HG02981 (cell line): ENCODE measurements around the gene INPP5B.
"Not testable (repeated sequence)": the region's sequence is repeated elsewhere in the genome, so short reads cannot be mapped to it uniquely, and the experiment has no call there.

Source experiments
- ATAC-seq: cut with Tn5 transposase; IDR thresholded peaks from one replicate; pipeline ENCODE4 v1.9.1; 2021; ENCODE audit warnings: mild to moderate bottlenecking, moderate library complexity; ENCODE audit not compliant: unreplicated experiment

Gene INPP5B

DNA sequence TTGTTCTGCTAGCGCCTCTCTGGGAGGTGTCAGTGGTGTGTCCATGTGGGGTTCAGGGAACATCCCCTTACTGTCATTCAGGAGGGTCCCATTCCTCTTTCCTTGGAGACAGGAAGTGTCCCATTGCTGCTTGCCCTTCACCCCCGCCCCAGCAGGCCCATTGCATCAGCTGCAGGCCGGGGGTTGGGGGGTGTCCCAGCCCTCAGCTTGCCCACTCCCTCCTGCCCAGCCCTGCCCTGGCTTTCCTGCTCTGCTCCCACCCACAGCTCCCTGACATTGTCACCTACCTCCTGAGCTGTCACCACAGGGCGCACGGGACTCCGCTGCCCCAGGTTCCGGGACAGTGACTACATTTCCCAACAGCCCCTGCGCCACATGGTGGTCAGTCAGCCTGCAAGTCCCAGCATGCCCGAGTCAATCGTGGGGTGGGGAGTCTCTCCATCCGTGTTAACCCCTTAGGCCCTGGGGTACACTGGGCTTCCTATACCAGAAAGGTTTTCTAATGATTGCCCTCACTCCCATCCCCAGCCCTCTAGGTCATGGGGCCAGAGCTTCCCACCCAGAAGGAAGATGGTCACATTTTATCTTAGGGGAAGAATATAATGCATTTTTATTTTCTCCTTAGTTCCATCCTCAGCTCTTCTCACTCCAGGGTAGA lies at the start of gene INPP5B:
Gene INPP5B (minus strand): TSS at position 351 of the 658 bp plus-strand sequence. CDS start 745 bp downstream, outside the sequence.
- peak; percentile 88 for ATAC-seq

DNA sequence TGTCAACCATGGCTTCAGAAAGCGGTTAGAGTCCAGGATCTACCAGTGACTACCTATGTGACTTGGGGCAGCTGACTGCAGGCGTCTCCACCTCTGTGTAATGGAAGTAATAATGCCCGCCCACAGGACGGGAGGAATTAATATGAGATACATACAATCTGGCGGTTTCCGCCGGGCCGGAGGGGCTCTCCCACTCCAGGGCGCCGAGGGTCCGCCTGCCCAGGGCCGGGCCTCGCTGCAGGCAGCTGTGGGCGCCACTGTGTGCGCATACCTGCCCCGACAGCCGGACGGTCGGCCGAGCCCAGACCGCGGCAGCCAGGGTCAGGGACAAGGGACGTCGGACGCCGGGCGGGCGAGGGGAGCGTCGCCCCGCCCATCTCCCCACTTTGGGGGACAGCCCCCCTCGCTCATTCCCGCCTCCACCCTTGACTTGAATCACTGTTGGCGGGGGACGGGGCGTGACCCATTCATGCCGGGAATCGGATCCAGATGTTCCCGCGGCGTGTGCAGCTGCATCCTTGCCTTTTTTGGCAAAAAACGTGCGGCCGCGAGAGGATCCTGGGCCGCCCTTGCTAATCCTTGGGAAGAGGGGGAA lies 49.0 kb upstream of the INPP5B start:
- no peak for ATAC-seq

DNA sequence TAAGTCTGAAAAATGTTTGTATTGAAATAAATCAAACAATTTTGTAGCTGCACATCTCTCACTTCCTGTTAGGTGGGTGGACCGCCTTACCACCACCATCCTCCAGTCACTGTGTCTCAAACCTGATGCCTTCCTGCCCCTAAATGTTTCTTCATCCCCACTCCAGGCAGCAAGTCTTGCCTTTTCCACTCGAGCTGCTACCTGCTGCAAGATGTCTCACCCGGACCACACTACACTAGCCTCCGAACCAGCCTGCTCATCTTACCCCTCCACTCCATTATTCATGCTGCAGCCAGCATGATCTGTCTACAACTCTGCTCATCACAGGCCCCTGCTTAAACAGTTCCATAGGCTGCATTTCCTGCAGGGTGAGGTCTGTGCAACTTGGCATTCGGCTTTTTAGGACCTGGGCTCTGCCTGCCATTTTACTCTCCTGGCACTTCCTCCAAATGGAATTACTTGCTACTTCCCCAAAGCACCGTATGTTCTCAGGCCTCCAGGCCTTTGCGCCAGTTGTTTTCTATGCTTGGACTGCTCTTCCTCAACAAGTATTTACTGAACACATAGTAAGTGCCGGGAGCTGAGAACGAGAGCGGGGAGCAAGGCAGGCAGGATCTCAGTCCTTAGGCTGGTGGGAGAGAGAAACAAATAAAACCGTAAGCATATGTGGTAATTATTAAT lies 48.2 kb upstream of the INPP5B start:
- no peak for ATAC-seq

DNA sequence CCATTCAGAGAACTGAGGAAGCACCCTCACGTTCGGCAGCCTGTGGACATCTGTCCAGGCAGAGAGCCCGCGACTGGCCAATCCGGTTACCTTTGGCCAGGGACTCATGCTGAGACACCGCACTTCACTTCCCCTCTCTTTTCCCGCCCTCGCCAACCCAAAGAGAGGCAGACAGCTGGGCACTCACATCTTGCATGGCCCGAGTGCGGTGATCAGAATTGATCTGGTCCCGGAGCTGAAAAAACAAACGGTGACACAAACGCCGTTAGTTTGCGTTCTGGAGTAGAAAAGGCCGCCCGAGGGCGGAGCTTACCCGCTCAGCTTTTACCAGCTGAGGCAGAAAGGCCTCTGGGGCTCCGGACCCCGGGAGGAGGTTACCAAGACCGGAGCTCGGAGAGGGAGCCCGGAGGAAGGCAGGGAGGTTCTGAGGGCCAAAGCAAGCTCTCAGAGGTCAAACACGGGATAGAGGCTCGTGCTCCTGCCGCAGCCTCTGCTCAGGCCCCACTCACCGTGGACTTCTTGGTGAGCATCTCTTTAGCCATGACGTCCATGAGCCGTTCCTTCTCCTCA lies 42.6 kb upstream of the INPP5B start:
- peak; percentile 22 for ATAC-seq

DNA sequence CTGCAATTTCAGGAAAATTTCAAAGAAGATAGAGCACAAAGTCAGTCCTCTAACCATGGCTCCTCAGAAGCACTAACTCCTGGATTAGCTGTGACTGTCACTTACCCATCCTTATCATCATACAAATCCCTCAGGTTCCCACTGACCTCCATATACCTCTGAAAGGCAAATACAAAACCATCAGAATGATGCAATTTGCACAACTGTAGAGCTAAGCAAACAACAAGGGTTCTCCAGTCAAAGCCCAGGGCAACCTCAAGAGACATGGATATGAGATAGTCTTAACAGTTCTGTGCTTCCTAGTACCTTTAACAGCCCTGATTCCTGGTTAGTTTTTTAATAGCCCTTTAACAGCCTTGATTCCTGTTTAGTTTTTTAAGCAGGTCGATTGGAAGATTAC lies 40.8 kb upstream of the INPP5B start:
- no peak for ATAC-seq

DNA sequence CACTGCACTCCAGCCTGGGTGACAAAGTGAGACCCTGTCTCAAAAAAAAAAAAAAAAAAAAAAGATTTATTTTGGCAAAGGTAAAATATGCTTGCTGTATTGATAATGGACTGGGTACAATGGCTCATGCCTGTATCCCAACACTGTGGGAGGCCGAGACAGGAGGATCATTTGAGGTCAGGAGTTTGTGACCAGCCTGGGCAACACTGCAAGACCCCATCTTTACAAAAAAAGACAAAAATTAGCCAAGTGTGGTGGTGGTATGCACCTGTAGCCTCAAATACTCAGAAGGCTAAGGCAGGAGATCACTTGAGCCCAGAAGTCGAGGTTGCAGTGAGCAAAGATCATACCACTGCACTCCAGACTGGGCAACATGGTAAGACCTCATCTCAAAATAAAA lies 36.7 kb upstream of the INPP5B start:
- no peak for ATAC-seq

DNA sequence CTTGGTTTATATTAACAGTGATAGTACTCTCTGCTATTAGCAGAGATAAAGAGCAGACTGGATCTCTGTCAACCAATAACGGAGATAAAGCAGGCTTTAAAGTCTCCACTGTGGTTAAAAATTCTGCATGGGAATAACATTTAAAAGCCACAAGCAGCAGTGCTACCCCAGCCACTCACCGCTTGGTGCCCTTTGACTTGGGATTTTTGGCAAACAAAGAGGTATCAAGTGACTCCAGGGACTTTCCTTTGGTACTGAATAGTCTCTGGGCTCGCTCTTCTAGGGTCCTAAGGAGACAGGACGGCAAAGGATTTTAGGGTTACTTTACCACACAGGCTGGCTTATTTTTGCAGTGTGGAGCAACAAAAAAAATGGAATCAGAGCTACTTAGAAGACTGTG lies 31.7 kb upstream of the INPP5B start:
- ATAC-seq: no peak

DNA sequence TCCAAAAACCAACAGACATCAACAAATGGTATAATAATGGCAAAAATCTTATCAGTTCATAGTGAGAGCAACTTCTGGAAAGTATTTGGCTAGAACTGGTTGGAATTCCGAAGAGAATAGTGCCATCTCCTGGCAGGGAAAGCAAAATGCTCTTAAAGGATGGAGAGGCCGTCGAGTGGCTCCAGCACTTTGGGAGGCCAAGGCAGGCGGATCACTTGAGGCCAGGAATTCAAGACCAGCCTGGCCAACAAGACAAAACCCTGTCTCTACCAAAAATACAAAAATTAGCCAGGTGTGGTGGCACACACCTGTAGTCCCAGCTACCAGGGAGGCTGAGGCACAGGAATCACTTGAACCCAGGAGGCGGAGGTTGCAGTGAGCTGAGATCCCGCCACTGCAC lies 28.2 kb upstream of the INPP5B start:
- not testable (repeated sequence) for ATAC-seq

DNA sequence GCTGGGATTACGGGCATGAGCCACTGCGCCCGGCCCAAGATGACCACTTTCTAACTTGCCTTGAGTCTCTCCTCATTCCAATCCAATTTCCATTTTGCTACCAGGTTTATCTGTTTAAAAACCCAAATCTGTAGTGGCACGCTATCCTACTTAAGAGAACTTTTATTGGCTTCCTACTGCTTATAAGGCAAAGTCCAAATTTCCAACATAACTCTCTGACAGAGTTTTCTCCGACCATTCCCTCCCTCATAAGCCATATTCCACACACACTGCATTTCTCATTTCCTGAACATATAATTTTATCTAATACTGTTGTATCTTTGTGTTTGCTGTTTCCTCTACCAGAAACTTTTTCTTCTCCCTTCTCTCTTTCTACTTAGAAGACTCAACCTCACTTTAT lies 27.7 kb upstream of the INPP5B start:
- ATAC-seq: no peak

DNA sequence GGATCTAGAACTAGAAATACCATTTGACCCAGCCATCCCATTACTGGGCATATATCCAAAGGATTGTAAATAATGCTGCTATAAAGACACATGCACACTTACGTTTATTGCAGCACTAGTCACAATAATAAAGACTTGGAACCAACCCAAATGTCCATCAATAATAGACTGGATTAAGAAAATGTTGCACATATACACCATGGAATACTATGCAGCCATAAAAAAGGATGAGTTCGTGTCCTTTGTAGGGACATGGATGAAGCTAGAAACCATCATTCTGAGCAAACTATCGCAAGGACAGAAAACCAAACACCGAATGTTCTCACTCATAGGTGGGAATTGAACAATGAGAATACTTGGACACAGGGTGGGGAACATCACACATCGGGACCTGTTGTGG lies 26.8 kb upstream of the INPP5B start:
- not testable (repeated sequence) for ATAC-seq

DNA sequence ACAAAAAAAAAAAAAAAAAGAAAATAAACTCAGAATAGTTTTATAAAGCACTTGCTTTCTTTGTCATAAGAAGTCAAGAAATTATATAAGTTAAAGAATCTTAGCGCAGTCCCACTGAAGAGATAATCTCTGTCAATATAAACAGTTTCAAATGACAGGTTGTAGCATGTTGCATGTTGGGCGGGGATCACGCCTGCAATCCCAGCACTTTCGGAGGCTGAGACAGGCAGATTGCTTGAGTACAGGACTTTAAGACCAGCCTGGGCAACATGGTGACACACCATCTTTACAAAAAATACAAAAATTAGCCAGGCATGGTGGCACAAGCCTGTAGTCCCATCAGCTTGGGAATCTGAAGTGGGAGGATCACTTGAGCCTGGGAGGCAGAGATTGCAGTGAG lies 18.4 kb upstream of the INPP5B start:
- no peak for ATAC-seq

DNA sequence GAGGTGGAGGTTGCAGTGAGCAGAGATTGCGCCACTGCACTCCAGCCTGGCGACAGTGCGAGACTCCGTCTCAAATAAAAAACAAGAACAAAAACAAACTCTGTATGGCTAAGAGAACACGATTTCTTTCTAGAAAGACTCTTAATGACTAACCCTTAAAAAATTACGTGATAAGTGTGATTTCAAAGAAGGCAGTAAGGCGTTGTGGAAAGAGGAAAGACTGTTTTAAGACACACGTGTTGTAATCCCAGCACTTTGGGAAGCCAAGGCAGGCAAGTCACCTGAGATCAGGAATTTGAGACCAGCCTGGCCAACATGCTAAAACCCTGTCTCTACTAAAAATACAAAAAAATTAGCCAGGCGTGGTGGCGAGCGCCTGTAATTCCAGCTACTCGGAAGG lies 17.3 kb upstream of the INPP5B start:
- not testable (repeated sequence) for ATAC-seq

DNA sequence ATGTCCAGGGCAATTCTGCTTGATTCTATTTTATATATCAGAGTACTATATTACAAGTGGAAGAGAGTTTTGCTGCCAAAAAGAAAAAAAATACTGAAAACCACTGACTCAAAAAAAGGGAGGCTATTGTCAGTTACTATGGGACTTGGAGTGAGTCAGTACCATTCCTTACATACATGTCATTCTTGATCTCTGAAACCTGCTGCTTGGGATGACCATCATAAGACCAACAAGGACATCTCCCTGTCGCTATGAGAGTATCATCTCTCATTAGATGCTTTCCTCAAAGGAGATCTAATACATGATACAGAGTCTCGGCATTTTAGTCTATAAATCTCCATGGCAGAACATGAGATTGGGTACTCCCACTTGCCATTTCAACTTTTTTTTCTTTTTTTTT lies 11.8 kb upstream of the INPP5B start:
- no peak for ATAC-seq

DNA sequence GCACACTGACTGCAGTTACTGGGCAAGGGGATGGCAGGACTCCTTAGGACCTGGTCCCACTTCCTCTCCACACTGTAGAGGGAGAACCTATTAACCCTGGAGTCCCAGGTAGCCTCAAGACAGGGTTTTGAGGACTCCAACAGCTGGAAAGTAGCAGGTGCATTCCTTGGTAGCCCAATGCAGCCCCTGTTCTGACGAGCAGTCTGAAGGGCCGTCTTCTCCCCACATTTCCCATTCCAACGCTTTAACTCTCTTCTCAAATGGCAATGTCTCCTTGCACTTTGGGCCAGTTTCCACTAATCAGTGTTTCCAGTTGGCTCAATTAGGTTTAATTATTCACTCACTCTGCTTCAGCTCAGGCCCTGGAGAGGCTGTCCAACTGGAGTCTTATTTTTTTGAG lies 8.8 kb upstream of the INPP5B start:
- no peak for ATAC-seq

DNA sequence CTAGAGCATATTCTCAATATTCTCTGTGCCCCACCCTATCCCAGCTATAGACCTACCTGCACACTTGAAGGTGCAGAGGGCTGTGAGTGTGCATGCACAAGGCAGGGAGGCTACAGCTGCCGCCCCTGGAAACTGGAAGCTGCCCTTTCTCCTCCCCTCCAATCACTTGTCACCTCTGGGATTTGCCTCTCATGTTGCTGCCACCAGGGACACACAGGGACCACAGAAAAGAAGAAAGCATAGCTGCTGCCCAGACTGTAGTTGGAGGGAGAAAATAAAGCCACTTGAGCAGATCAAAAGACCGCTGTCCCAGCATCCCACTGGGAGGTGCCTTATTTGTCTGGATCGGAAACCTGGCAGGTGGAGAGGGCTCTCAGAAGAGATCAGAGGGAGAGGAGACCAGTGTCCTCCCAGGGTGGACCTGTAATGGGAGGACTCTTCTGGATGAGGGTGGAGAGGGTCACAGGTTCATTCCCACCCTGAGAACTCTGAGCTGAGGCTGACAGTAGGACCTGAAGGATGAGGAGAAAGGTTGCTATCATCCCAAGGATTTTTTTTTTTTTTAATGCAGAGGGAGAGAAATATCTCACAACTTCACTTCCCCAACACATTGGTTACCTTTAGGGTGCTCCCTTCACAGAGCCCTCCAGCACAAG lies 7.6 kb upstream of the INPP5B start:
- no peak for ATAC-seq

DNA sequence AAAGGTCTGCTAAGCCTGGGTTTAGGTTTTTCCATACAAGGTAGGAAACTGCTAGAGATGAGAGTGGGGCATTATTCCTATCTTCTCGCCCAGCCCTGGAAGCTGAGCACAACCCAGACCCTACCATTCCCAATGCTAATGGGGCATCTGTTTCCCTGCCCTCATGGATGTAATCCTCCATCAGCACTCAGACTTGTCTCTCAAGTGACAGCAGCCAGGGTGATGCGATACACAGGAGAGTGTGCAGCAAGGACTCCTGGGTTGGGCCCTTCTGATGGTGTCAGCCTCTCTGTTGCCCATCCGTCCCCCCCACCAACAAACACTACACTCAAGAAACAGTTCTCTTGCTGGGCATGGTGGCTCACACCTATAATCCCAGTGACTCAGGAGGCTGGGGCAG lies 5.9 kb upstream of the INPP5B start:
- ATAC-seq: no peak

DNA sequence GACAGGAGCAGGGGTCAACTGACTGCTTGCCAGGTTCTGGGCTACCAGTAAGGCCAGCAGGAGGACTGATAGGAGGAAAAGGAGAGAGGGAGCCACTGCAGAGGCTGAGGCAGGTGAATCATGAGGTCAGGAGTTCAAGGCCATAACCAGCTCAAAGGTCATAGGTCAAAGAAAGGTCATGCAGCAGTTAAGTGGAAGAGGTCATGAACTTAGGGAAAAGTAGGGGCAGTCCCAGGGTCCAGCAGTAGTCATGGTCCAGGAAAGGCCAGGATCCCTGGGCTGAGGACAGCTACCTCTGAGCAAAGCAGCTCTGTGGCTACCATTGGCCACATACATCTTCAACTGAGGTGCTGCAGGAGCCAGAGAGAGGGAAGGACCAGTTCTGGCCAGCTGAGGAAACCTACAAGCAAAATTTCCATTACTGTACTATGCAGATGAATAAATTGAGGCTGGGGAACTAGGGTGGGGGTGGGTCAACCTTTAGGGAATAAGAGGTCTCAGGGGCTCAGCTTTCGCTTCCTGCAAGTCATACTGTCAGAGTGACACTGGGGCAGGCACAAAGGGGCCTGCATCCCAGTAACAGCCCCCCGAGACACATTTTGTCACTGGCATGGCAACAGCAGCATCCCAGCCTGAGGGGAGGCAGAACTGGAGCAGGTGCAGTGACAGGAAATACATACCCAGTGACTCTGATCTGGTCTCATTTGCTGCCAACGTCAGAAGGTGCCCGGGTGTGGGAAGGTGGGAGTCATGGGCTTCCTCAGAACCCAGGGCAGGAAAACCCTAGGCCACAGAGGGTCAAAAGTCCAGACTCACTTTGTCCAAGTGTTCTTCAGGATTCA lies 5.2 kb upstream of the INPP5B start:
- ATAC-seq: no peak

DNA sequence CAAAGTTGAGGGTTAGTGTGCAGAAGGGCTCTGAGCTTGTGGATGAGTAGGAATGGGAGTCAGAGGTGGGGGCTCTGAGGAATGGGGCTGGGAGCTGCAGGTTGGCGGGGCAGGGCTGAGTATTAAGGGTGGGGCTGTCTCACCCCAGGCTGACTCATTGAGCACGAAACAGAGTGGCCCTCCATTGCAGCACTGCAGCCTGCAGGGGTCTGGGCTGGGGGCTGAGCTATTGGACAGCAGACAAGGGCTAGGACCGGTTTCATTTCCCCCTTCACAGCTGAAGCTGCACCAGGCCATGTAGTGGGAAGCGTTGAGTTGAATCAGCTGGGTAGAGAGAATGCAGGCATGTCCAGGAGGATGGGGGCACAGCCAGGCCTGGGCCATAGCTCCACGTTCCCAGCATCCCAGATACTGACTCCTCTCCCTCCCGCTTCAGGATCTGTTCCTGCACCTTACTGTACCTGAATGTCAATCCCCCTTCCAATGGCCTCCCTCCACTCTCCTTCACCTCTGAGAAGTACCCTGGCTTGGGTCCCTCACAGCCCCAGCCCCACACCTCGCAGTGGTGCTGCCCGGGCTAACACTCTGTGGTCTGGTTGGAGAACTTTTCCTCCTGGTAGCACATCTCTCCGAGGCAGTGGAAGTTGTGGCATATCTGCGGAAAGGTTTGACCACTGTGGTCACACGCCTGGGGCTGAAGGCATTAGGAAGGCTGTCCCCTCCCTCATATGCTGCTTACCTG lies 4.4 kb upstream of the INPP5B start:
- ATAC-seq: no peak

DNA sequence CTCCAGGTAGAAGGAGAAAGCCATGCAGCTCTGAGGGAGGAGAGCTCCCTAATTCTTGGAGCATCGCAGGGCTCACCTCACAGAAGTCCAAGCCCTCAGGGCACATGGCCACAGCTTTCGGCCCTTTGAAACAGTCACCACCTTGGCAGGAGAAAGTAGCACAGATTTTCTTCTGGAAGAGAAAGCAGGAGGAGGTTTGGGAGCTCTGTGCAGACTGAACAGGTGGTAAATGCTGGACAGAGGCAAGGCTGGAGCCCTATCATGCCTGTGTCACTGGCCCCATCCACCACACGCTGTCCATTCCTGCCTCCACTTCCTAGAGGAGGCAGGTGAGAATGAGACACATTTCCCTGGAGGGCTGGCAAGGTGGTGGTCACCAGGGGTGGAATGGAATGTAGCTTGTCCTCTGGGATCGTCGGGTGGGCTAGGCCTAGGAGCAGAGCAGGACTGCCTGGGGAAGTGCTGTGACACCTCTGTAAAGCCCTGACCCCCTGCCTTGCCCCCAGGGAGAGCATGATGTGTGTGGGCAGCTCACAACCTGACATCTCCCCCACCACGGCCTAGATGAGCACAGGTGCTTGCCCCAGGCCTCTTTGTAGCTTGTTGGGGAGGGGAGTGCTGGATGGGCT lies 2.8 kb upstream of the INPP5B start:
- ATAC-seq: no peak
